Stimulated activated CD4-positive, alpha-beta T cell treated with anti-CD3 and anti-CD28 coated beads, Interleukin-4, amount 100 ng/mL, for 1 hour (primary cell): ENCODE data around the gene COX10.
"Not testable (repeated sequence)": the region's sequence is repeated elsewhere in the genome, so short reads cannot be mapped to it uniquely, and the experiment has no call there.

Source experiments
- DNase-seq: peaks from one replicate; pipeline ENCODE4 v3.0.0-alpha.2; 2020

The COX10 gene

DNA sequence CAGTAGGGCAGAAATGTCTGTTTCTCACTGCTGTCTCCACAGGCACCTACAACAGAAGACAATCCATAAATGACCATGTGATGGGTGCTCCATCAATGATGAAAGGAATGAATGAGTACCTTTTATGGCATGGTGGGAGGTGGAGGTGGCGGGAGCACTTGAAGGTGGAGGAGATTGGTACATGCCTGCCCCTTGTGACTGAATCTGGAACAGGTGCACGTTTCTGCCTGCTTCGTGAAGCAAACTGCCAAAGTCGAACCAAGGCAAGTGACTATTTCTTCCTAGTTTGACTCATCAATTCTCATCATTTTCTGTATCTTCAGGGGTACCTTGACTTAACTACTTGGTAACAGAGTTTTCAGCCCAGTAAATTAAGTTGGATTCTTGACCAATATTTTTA lies 141.9 kb downstream of the COX10 start:
- DNase-seq = no peak

DNA sequence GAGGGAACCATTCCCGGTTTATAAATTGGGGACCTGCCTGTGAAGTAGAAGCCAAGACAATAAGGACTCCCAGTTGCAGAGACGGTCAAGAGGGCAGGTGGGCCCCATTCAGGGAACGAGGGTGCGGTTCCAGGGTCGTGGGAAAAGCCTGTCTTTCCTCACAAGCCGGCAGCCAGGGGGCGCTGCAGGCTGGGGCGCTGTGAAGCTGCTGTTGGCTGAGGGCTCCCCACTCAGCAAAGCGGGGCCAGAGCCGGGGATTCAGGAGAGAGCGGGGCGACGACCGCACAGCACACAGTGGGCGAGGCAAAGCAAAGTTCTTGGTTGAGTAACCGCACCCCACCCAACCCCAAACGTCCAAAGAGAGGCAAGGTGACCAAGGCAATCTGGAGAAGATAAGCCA lies 142.5 kb downstream of the COX10 start:
- peak; percentile 54 for DNase-seq

DNA sequence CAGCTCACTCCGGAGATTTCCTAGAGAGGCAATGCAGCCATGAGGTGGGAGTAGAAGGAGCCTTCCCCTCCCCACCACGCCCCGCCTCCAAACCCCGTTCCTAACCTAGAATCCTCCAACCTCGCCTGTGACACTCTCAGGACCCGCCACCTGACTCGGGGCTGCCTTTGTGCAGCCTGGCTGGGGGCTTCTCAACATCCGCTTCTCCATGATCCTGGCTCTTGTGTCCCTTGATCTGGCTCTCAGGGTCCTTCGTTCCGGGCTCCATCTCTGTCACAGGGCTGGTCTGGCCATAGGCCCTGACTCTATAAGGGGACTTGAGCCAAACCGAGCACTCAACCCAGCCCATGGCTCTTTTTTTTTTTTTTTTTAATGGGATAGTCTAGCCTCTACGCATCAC lies 143.1 kb downstream of the COX10 start:
- no peak for DNase-seq

DNA sequence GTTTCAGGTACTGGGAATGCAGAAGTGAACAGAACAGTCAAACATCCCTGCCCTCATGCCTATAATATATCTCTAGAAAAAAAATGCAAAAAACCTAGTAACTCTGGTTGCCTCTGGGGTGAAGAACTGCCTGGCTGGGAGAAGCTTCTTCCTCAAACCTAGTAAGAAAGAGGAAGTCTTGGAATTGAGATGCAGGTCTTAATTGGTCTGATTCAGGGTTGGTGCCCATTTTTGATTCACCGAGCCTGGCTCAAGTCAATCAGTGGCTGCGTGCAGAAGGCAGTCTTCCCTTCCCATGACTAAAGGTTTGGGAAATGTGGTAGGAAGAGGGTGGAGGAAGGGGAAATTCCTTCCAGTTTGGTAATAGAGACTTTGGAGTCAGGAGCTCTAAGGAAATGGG lies 145.0 kb downstream of the COX10 start:
- DNase-seq = no peak

DNA sequence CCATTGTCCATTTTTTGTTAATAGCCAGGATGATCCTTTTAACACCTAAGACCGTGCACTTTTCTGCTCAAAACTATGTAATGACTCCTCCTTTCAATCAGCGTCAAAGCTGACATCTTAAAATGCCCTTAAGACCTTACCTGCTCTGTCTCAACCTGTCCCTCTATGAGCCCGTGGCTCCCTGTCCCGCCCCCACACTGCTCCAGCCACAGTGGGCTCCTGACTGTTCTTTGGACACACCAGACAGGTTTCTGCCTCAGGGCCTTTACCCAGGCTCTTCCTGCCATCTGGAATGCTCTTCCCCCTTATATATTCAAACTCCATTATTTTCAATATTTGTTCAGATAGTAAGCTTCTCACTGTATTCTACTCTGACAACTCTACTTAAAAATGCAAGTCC lies 153.3 kb downstream of the COX10 start:
- no peak for DNase-seq

DNA sequence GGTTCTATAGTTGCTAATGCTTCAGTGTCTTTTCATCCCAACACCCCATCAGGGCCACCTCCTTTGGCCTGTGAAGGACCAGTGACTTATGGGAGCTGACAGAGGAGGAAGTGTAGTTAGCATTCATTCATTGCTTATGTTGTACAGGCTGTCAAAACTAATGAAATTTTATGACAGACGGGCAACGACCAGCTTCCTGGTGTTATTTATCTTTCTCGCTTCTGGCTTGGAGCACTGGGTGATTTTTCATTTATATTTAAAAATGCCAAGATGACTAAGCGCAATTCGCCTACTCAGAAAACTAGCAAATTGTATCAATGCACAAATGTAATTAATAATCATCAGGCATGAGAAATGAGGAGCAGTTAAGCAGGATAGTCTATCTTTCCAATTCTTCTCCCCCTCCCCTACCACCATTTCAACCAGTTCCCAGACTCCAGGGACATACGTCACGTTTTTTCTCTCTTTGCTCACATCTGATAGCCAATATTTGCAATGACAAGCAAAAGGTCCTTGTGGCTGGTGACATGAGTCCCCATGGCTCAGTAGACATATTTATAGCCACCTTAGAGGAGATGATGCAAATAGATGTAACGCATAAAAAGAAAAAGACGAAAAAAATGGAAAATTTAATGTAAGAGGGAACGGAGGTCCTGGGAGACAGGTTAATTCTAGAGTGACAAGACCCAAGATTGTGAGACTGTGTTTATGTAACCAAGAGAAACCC lies 156.1 kb downstream of the COX10 start:
- DNase-seq = no peak

DNA sequence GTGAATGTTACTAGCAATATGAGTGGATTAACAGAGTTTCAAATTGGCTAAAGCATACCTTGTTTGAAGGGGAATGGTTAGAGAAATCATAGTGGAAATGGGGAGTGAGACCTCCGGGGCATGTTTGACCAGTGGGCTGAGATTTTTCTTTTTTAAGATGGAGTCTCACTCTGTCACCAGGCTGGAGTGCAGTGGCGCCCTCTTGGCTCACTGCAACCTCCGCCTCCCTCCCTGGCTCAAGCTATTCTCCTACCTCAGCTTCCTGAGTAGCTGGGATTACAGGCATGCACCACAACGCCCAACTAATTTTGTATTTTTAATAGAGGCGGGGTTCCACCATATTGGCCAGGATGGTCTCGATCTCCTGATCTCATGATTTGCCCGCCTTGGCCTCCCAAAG lies 157.7 kb downstream of the COX10 start:
- no peak for DNase-seq

DNA sequence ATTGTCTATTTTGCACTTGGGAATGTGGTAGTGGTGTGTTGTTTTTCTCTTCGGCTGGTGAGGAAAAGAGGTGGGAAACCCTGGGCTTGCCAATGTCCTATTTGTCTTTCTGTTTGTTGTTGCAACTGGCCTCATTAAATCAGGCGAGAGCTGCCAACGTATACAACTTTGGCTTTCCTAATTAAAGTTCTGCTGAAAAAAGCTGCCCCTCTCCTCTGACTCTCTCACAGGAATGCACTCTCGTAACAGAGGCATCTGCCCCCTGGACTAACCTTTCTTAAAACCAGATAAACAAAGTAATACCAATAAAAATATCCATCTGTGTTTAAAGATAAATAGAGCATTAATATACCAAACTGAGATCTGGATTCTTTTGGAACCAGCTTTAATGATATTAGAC lies 159.6 kb downstream of the COX10 start:
- DNase-seq = no peak

DNA sequence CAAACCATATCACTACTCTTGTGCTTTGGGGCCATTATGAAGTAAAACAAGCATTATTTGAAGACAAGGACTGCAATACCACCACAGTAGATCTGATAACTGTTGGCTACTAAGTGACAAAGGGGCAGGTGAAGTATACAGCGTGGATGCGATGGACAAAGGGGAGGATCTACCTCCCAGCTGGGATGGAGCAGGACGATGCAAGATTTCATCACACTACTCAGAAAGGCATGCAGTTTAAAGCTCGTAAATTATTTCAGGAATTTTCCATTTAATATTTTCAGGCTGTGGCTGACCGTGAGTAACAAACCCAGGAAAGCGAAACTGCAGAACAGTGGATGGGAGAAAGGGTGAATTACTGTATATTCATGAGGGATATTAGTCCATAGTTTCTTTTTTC lies 161.9 kb downstream of the COX10 start:
- DNase-seq = not testable (repeated sequence)

DNA sequence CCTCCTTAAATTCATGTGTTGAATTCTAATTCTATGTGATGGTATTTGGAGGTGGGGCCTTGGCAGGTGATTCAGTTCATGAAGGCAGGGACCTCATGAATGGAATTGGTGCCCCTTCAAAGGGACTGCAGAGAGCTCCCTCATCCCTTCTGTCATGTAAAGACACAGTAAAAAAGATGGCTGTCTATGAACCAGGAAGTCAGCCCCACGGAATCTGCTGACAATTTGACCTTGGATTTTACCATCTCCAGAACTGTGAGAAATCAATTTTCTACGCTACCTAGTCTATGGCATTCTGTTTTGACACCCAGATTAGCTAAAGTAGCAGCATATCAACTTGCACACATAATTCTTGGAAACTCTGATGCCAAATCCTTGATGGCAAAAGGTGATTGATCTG lies 165.7 kb downstream of the COX10 start:
- not testable (repeated sequence) for DNase-seq

DNA sequence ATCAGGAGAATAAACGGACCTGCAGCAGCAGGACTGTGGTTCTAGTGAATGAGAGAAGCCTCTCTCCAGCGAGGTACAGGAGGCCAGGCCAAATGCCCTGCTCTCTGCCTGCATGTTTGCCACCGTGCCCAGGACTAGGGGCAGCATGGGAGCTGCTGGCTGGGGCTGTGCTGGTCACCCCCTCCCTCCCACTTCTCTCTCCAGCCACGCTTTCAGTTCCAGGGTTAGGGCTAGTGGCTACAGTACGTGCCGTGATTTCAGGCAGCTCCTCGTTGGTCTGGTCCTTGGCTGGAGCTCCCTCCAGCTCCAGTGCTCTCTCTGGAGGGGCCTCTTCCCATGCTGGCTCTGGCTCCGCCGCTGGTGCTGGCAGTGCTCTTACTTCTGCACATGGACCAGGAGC lies 166.7 kb downstream of the COX10 start:
- not testable (repeated sequence) for DNase-seq

DNA sequence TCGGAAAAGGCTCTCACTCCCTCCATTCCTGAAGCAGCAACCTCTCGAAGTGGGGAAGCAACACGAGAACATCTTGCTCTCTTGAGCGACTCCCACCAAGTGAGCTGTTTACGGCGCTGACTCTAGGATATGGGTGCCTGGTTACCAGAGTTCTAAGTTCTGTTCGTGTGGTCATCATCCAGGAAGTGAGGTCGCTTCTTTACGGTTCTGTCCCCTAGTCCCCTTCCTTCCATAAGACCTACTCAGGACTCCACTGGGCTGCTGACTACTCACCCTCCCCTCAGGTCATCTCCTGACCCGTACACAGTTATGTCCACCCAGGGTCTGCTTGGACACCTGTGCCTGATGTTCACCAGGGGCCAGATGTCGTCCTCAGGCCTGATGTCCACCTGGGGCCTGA lies 167.5 kb downstream of the COX10 start, which contains the start of gene CDRT15:
CDRT15 (minus strand) TSS at position 101 of the 400 bp plus-strand sequence; CDS start at position 72, 29 bp downstream.
- DNase-seq = not testable (repeated sequence)

DNA sequence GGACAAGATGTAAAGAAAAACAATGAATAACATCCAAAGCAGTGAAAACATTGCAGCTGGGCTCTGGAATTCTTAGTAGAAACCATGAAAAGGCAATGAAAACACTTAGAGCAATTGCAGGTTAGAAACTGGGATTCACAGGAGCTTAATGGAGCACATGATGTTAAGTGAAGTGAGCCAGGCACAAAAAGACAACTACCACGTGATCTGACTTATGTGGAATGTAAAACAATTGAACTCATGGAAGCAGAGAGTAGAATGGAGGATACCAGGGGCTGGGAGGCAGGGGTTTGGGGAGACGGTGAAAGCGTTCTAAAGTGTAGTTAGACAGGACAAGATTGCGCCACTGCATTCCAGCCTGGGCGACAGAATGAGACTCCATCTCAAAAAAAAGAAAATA lies 170.0 kb downstream of the COX10 start:
- not testable (repeated sequence) for DNase-seq

DNA sequence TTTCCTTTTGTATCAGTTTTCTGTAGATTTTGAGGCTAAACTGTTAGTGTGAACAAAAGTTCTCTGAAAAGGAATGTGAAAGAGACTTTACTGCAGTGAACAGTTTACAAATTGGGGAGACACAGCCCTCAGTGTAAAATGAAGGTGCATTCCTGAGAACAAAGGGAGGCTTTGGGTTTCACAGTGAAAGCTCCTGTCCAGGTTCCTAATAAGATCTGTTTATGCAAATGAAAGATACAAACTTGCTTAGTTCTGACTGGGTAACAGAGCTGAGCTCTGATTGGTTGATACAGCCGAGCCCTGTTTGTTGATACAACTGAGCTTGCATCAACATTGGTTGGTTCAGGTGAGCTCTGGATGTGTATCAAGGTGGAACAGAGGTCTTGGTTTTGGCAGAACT lies 175.7 kb downstream of the COX10 start:
- DNase-seq = no peak

DNA sequence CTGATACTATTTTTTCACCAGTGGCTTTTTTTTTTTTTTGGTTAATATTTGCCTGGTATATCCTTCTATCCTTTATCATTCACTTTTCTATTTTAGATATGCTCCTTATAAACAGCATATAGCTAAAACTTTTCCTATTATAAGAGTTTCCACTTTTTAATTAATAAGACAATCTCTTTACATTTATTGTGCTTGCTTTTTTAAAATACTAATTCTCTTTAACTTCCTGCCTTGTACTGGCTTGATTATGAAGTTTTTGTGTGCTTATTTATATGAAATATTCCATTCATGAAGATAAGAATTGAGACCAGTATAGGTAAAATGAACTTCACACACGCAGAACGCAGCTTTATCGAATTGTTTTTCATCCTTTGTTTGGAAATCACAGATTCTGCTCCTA lies 176.3 kb downstream of the COX10 start:
- no peak for DNase-seq
